Activated naive CD4-positive, alpha-beta T cell treated with anti-CD3 and anti-CD28 coated beads, Interleukin-2, amount 50 U/mL, for 24 hours (primary cell): ENCODE measurements around the gene PGM2.

Experiments used
- H3K27ac Mint-ChIP-seq: one replicate; pipeline ENCODE4 v1.8.0; 2021; ENCODE audit warnings: mild to moderate bottlenecking, mixed read lengths
- H3K27me3 Mint-ChIP-seq: one replicate; pipeline ENCODE4 v1.8.0; 2021; ENCODE audit warnings: mixed read lengths
- H3K36me3 Mint-ChIP-seq: one replicate; pipeline ENCODE4 v1.8.0; 2021; ENCODE audit warnings: mixed read lengths
- H3K4me1 Mint-ChIP-seq: one replicate; pipeline ENCODE4 v1.8.0; 2021; ENCODE audit warnings: mixed read lengths
- H3K4me3 Mint-ChIP-seq: one replicate; pipeline ENCODE4 v1.8.0; 2021; ENCODE audit warnings: mild to moderate bottlenecking, mixed read lengths
- H3K9me3 Mint-ChIP-seq: one replicate; pipeline ENCODE4 v1.8.0; 2021; ENCODE audit warnings: mixed read lengths

The PGM2 gene

GRCh38 chr4:37895271-37895670, 68.8 kb downstream of the PGM2 start:
- H3K27me3 Mint-ChIP-seq = no peaks in the 10 kb centered on the region
- no peak overlapping the region for H3K27ac Mint-ChIP-seq
- H3K4me1 Mint-ChIP-seq = peaks cover 76% of the 10 kb centered on the region
- no peaks in the 10 kb centered on the region for H3K9me3 Mint-ChIP-seq
- no peak overlapping the region for H3K4me3 Mint-ChIP-seq
- peaks cover 7% of the 10 kb centered on the region for H3K36me3 Mint-ChIP-seq

DNA sequence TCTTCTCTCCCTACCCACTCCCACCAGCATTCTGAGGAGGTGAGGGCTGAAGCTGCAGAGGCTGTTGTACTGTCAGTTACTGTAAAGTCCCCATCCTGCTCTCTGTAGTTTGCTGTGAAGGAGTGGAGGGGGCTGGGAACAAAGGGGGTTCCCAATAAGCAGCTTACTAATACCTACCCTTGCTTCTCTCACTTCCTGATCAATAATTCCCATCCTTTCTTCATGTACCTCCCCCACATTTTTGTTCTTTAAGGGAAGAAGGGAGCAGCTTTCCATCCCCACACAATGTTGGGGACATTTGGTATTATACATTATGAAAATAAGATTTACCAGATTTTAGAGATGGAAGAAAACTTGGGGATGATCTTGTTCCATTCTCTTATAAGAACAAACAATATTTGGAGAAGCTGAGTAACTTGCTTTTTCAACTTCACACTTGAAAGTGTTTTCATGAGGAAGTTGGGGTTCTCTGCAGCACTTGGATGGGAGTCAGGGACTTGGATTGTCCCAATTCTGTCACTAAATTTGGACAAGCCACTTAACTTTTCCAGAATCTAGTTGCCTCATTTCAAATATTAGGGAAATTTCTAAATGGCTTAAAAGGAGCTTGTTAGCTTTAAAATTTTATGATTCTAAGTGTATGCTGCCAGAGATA, 69.8 kb downstream of the PGM2 start:
- no peak overlapping the region for H3K27ac Mint-ChIP-seq
- no peaks in the 10 kb centered on the region for H3K27me3 Mint-ChIP-seq
- H3K36me3 Mint-ChIP-seq = peaks cover 9% of the 10 kb centered on the region
- no peak overlapping the region for H3K4me3 Mint-ChIP-seq
- peaks cover 80% of the 10 kb centered on the region for H3K4me1 Mint-ChIP-seq
- H3K9me3 Mint-ChIP-seq = no peaks in the 10 kb centered on the region

- Mint-ChIP-seq H3K4me1 (peaks cover 66% of the 10 kb centered on the region), H3K27ac (no peak overlapping the region), H3K36me3 (peaks cover 14% of the 10 kb centered on the region), H3K9me3 (no peaks in the 10 kb centered on the region), H3K27me3 (no peaks in the 10 kb centered on the region), H3K4me3 (no peak overlapping the region)
Measured at GRCh38 chr4:37902212-37902611, 75.7 kb downstream of the PGM2 start.

DNA sequence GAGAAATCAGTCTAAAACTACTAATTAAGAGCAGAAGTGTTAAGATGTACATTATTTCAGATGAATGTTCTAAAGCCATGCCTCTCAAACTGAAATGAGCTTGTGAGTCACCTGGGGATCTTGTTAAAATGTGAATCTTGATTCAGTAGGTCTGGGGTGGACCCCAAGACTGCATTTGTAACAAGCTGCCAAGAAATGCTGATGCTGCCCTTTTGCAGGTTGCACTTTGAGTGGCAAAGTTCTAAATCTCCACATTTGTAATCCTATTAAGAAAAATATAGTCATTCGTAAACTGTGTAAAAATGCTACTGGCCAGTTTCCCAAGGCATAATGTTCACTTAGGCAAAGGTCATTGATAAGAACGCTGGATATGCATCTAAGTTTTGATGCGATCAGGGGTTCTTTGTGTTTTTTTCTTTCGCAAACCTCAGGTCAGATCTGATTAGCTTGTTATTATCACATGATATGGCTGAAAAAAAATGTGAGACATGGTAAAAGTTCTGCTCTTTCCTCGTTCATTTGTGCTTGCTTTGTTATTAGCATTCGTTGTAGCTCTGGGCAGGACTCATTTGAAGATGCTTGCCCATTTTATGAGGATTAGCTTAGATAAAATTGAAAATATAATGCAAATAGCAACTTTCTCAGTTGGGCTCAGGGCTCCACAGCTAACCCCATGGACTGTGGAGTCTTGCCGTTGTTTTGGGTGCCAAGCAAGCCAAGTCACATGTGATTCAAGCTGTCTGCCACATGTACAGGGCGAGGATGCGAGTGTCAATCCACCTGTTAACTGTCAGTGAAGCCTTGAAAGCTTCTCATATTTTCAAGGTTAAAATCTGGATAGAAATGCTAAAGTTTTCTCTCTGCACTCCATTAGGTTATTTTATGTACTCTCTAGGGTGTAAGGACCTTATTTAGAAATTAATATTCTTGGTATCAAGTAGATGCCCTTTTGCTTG, 76.5 kb downstream of the PGM2 start:
- Mint-ChIP-seq H3K4me3 (no peak overlapping the region), H3K4me1 (peaks cover 67% of the 10 kb centered on the region), H3K27me3 (no peaks in the 10 kb centered on the region), H3K36me3 (peaks cover 20% of the 10 kb centered on the region), H3K9me3 (no peaks in the 10 kb centered on the region), H3K27ac (no peak overlapping the region)

DNA sequence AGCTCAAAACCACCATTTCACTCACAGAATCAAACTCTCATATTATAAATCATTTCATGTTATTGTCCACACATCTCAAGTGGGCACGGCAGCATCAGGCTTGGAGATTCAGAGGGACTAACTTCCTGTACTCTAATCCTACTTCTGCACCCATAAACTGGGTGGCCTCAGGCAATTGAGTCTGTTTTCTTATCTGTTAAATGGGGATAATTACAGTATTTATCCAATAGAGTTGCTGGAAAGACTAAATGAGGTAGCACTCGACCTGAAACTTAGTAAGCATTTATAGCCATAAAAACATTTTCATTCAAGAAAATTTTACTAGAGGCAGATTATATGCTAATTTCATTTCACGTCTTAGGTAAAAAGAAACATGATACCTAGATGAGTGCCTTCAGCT, 77.4 kb downstream of the PGM2 start:
- Mint-ChIP-seq H3K9me3 (no peaks in the 10 kb centered on the region), H3K36me3 (peaks cover 18% of the 10 kb centered on the region), H3K4me1 (peaks cover 59% of the 10 kb centered on the region), H3K27ac (no peak overlapping the region), H3K4me3 (no peak overlapping the region), H3K27me3 (no peaks in the 10 kb centered on the region)

GRCh38 chr4:37904824-37905223, 78.3 kb downstream of the PGM2 start:
- no peak overlapping the region for H3K27ac Mint-ChIP-seq
- no peak overlapping the region for H3K4me3 Mint-ChIP-seq
- H3K27me3 Mint-ChIP-seq = no peaks in the 10 kb centered on the region
- no peaks in the 10 kb centered on the region for H3K9me3 Mint-ChIP-seq
- H3K4me1 Mint-ChIP-seq = peaks cover 57% of the 10 kb centered on the region
- peaks cover 16% of the 10 kb centered on the region for H3K36me3 Mint-ChIP-seq

- Mint-ChIP-seq H3K9me3 (no peaks in the 10 kb centered on the region), H3K27ac (no peak overlapping the region), H3K36me3 (peaks cover 14% of the 10 kb centered on the region), H3K4me3 (no peak overlapping the region), H3K4me1 (peaks cover 50% of the 10 kb centered on the region), H3K27me3 (no peaks in the 10 kb centered on the region)
Measured at GRCh38 chr4:37905533-37906169, 79.2 kb downstream of the PGM2 start.

DNA sequence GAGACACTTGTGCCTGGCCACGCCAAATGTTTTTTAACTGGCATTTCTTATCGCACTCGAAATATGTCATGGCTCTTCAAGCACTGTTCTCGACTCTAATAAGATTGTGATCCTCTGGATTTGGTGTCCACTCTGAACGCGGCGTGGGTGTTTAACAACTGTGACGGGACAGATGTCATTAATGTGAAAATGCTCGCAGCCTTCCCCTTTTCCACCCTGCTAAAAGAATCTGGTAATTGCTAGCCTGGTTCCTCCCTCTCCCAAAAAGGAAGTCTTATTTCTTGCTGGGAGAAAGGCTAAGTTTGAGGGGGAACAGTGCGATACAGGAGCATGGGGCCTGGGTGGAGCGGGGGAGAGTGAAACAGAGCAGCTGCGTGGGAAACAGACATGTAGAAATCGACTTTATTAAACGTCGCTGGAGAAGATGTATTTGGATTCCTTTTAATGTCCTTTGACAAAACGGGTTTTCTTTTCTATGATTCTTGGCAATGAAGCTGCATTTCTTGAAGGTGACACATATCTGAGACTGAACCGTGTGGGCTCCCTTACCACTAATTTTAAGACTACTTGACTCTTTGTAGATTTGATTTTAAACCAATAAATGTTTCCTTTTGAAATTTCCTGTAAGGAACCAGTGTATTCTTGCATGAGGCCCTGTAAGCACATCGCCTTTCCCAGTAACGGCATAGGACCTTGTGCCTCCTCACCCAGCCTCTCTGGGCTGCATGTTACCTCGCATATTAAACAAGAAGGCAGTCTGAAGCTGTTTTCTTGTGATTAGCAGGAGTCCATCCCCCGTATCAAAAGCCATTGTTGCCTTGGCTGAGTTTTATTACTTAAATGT, 82.2 kb downstream of the PGM2 start:
- H3K36me3 Mint-ChIP-seq = peaks cover 13% of the 10 kb centered on the region
- H3K9me3 Mint-ChIP-seq = no peaks in the 10 kb centered on the region
- H3K4me3 Mint-ChIP-seq = no peak overlapping the region
- H3K27me3 Mint-ChIP-seq = no peaks in the 10 kb centered on the region
- no peak overlapping the region for H3K27ac Mint-ChIP-seq
- peaks cover 48% of the 10 kb centered on the region for H3K4me1 Mint-ChIP-seq

GRCh38 chr4:37909332-37910090, 83.0 kb downstream of the PGM2 start:
- Mint-ChIP-seq H3K36me3 (peaks cover 13% of the 10 kb centered on the region), H3K27ac (peak overlapping the region; percentile 14), H3K4me1 (peaks cover 43% of the 10 kb centered on the region), H3K4me3 (no peak overlapping the region), H3K27me3 (no peaks in the 10 kb centered on the region), H3K9me3 (no peaks in the 10 kb centered on the region)

DNA sequence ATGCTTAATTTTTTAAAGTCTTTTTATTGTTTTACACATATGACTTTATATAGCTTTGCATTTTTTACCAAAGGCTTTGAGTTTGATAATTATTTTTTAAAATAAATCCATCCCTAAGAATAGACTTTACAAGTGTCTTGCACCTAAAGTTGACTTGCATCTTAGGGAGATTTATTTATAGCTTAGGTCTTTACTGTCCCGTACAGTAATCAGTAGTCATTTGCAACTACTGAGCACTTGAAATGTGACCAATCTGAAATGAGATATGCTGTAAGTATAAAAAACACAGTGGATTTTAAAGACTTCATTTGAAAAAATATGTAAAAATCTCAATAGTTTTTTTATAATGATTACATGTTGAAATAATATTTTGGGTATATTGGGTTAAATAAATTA, 83.6 kb downstream of the PGM2 start:
- Mint-ChIP-seq H3K4me3 (no peak overlapping the region), H3K9me3 (no peaks in the 10 kb centered on the region), H3K27me3 (no peaks in the 10 kb centered on the region), H3K4me1 (peaks cover 43% of the 10 kb centered on the region), H3K36me3 (peaks cover 13% of the 10 kb centered on the region), H3K27ac (no peak overlapping the region)
